Peyer's patch (tissue), 4 donors: ENCODE data around the gene UBL7. TPM values are rescaled to one million over a fixed set of nuclear protein-coding genes. Genes with fewer than 3 reads are reported as not detected.
"Not testable (repeated sequence)": the region's sequence is repeated elsewhere in the genome, so short reads cannot be mapped to it uniquely, and the experiment has no call there.

Experiments used
- DNase-seq, 3 donors: peaks; one replicate each; pipeline ENCODE4 v3.0.0-alpha.2; 2017 to 2019
- H3K27ac ChIP-seq, 4 donors: fragments of 200-600 bp; sonication (generic); one replicate each; pipeline ENCODE4 v1.5.1; 2016 to 2019
- H3K27me3 ChIP-seq, 2 donors: fragments of 200-600 bp; sonication (generic); one replicate each; pipeline ENCODE4 v1.5.1; 2019
- H3K36me3 ChIP-seq, 3 donors: fragments of 200-600 bp; sonication (generic); one replicate each; pipeline ENCODE4 v1.5.1; 2016 to 2019
- H3K4me1 ChIP-seq, 4 donors: fragments of 200-600 bp; sonication (generic); one replicate each; pipeline ENCODE4 v1.5.1; 2016 to 2019
- H3K4me3 ChIP-seq, 4 donors: fragments of 200-600 bp; sonication (generic); 1 replicate in 3 of 4; 2 replicates in 1 of 4; pipeline ENCODE4 v1.5.1; 2016 to 2019; ENCODE audit warnings: mild to moderate bottlenecking in 1 of 4
- H3K9me3 ChIP-seq, 4 donors: fragments of 200-600 bp; sonication (generic); one replicate each; pipeline ENCODE4 v1.5.1; 2016 to 2019; ENCODE audit warnings: mild to moderate bottlenecking in 1 of 4
- CTCF ChIP-seq, 6 experiments: fragments of 450-650 bp in 4 of 6; fragments of 200-600 bp in 2 of 6; sonication (generic) in 1 of 6; IDR thresholded peaks; one replicate each; pipeline ENCODE4 v1.5.1; 2017 to 2019; ENCODE audit warnings: antibody characterized with exemption in 6 of 6, mild to moderate bottlenecking in 3 of 6, moderate library complexity in 1 of 6
- POLR2A ChIP-seq, 2 donors: fragments of 450-650 bp; IDR thresholded peaks; one replicate each; pipeline ENCODE4 v1.5.1; 2017; ENCODE audit warnings: antibody characterized with exemption in 2 of 2, mild to moderate bottlenecking in 2 of 2, moderate library complexity in 2 of 2
- total RNA-seq, 4 donors: library from RNA; depleted of rRNA; stranded (reverse); fragments of >200 nt; gene quantifications; one replicate each; pipeline ENCODE4 v1.1.0, GENCODE V29; 2016

The UBL7 gene
- total RNA-seq, 4 donors from 2014 or later: 22.3 to 39.6 (median 32.6) TPM

GRCh38 chr15:74489518-74490338, 28.8 kb upstream of the UBL7 start:
- DNase-seq: peak; percentile 57 to 80 (median 73)
- TF ChIP-seq CTCF (IDR thresholded peaks at IDR 0.05) (peak in 5 of 6 experiments; percentile 17 to 64 (median 35)), POLR2A (IDR thresholded peaks at IDR 0.05) (no peak)
- Histone ChIP-seq H3K36me3 (no peaks in the 10 kb centered on the region), H3K27ac (no peak overlapping the region), H3K4me3 (no peak overlapping the region), H3K9me3 (no peaks in the 10 kb centered on the region), H3K4me1 (no peaks in the 10 kb centered on the region), H3K27me3 (no peaks in the 10 kb centered on the region)

GRCh38 chr15:74488776-74489175, 27.8 kb upstream of the UBL7 start:
- Histone ChIP-seq H3K4me3 (no peak overlapping the region), H3K36me3 (no peaks in the 10 kb centered on the region), H3K9me3 (no peaks in the 10 kb centered on the region), H3K4me1 (no peaks in the 10 kb centered on the region), H3K27me3 (no peaks in the 10 kb centered on the region), H3K27ac (no peak overlapping the region)
- no peak for TF ChIP-seq POLR2A (IDR thresholded peaks at IDR 0.05)
- TF ChIP-seq CTCF (IDR thresholded peaks at IDR 0.05): no peak
- DNase-seq: no peak

- DNase-seq: no peak
- no peaks in the 10 kb centered on the region for H3K4me1 ChIP-seq
- H3K4me3 ChIP-seq: no peak overlapping the region
- no peaks in the 10 kb centered on the region for H3K9me3 ChIP-seq
- no peaks in the 10 kb centered on the region for H3K27me3 ChIP-seq
- no peaks in the 10 kb centered on the region for H3K36me3 ChIP-seq
- TF ChIP-seq POLR2A (IDR thresholded peaks at IDR 0.05): no peak
- no peak for TF ChIP-seq CTCF (IDR thresholded peaks at IDR 0.05)
- no peak overlapping the region for H3K27ac ChIP-seq
Measured at GRCh38 chr15:74482661-74483060, 21.7 kb upstream of the UBL7 start.

GRCh38 chr15:74480364-74480763, 19.4 kb upstream of the UBL7 start:
- H3K36me3 ChIP-seq, H3K9me3 ChIP-seq, H3K4me1 ChIP-seq, H3K27me3 ChIP-seq, DNase-seq, H3K27ac ChIP-seq, H3K4me3 ChIP-seq: not testable (repeated sequence)

- H3K9me3 ChIP-seq, H3K27ac ChIP-seq, H3K4me3 ChIP-seq, DNase-seq, H3K36me3 ChIP-seq, H3K27me3 ChIP-seq, H3K4me1 ChIP-seq: not testable (repeated sequence)
Measured at GRCh38 chr15:74471621-74472020, 10.7 kb upstream of the UBL7 start.

GRCh38 chr15:74470631-74471395, 9.9 kb upstream of the UBL7 start:
- Histone ChIP-seq H3K27ac (no peak overlapping the region), H3K36me3 (peaks cover 0 to 4% (median 0%) of the 10 kb centered on the region in 3 donors), H3K27me3 (no peaks in the 10 kb centered on the region), H3K4me1 (no peaks in the 10 kb centered on the region), H3K9me3 (no peaks in the 10 kb centered on the region), H3K4me3 (no peak overlapping the region)
- TF ChIP-seq POLR2A (IDR thresholded peaks at IDR 0.05): no peak
- no peak for TF ChIP-seq CTCF (IDR thresholded peaks at IDR 0.05)
- DNase-seq: no peak
